Common myeloid progenitor, CD34-positive (primary cell): Measurements from ENCODE around the gene TCIRG1.

Experiments
- CTCF ChIA-PET: fragments of 350-600 bp; sonication (Branson Sonifier 250); formaldehyde crosslinking; loops from one replicate; lab custom pipeline; 2021; ENCODE audit warnings: antibody characterized with exemption; lab: Charles Lee
- POLR2A ChIA-PET: fragments of 350-600 bp; sonication (Branson Sonifier 250); formaldehyde crosslinking; loops from one replicate; lab custom pipeline; 2021; ENCODE audit warnings: antibody characterized with exemption; lab: Charles Lee
- DNase-seq, 3 donors: peaks; one replicate each; pipeline versions ENCODE4 v3.0.0 to v3.0.0-alpha.2; 2013
- H3K27ac ChIP-seq, 2 experiments: 1 replicate in 1 of 2; 2 replicates in 1 of 2; pipeline ENCODE4 v1.7.0; 2013; ENCODE audit warnings: inconsistent platforms in 2 of 2, low read length in 2 of 2, mild to moderate bottlenecking in 2 of 2, low read depth in 1 of 2, moderate library complexity in 1 of 2; ENCODE audit not compliant: severe bottlenecking in 2 of 2, insufficient read depth in 1 of 2, poor library complexity in 1 of 2
- H3K27me3 ChIP-seq, 5 experiments: replicated peaks in 2 of 5; 1 replicate in 3 of 5; 2 replicates in 2 of 5; pipeline versions ENCODE4 v1.6.1 to v1.7.0; 2013; ENCODE audit warnings: low read length in 4 of 5, mild to moderate bottlenecking in 2 of 5, moderate library complexity in 2 of 5, inconsistent platforms in 1 of 5; ENCODE audit not compliant: insufficient read depth in 5 of 5, control insufficient read depth in 4 of 5
- H3K36me3 ChIP-seq, 4 experiments: 1 replicate in 2 of 4; 2 replicates in 2 of 4; pipeline versions ENCODE4 v1.6.1 to v1.7.0; 2013; ENCODE audit warnings: low read length in 3 of 4, control low read depth in 1 of 4, mild to moderate bottlenecking in 1 of 4; ENCODE audit not compliant: control insufficient read depth in 4 of 4, insufficient read depth in 4 of 4
- H3K4me1 ChIP-seq, 4 experiments: 1 replicate in 3 of 4; 2 replicates in 1 of 4; pipeline versions ENCODE4 v1.6.1 to v1.7.1; 2013; ENCODE audit warnings: low read length in 3 of 4, mild to moderate bottlenecking in 3 of 4, control low read depth in 1 of 4, inconsistent platforms in 1 of 4, moderate library complexity in 1 of 4; ENCODE audit not compliant: control insufficient read depth in 4 of 4, insufficient read depth in 4 of 4; ENCODE audit errors: control extremely low read depth in 1 of 4
- H3K4me3 ChIP-seq, 7 experiments: 1 replicate in 4 of 7; 2 replicates in 3 of 7; pipeline versions ENCODE4 v1.5.1 to v1.7.0; 2013; ENCODE audit warnings: mild to moderate bottlenecking in 7 of 7, low read length in 6 of 7, moderate library complexity in 6 of 7, inconsistent platforms in 2 of 7, low read depth in 2 of 7, control low read depth in 1 of 7; ENCODE audit not compliant: insufficient read depth in 4 of 7, control insufficient read depth in 1 of 7; ENCODE audit errors: extremely low read depth in 1 of 7
- H3K9me3 ChIP-seq, 5 experiments: 1 replicate in 4 of 5; 2 replicates in 1 of 5; pipeline versions ENCODE4 v1.6.1 to v1.7.1; 2013; ENCODE audit warnings: low read length in 4 of 5, mild to moderate bottlenecking in 2 of 5, inconsistent platforms in 1 of 5, low read depth in 1 of 5, moderate library complexity in 1 of 5; ENCODE audit not compliant: control insufficient read depth in 4 of 5, insufficient read depth in 2 of 5; ENCODE audit errors: control extremely low read depth in 1 of 5
- WGBS: methylation state at CpG from one replicate; pipeline ENCODE4 v1.1.5; 2013; ENCODE audit not compliant: insufficient coverage; 5-methylcytosine and 5-hydroxymethylcytosine counted together

TCIRG1 gene

DNA sequence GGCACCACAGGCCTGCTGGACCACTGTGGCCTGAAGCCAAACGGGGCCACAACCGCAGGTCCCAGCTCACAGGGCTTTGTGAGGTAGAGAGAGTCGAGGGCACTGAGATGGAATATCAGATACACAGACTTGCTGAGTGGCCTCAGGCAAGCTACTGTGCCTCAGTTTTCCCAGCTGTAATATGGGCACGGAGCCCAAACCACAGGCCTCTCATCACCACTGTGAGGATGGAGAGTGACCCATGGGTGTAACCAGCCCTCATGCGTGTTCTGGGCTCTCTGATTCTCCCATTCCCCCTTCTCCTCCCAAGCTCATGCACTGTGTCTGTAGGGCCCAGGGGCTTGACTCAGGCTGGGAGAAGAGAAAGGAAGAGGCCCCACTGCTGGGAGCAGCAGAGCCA lies 39.1 kb upstream of the TCIRG1 start:
- WGBS, result 96% methylated on average over 4 of the region's 5 CpGs
- Histone ChIP-seq H3K27me3 (no peaks in the 10 kb centered on the region), H3K4me3 (no peak overlapping the region), H3K27ac (no peak overlapping the region), H3K9me3 (no peaks in the 10 kb centered on the region), H3K4me1 (peaks cover 0 to 59% (median 30%) of the 10 kb centered on the region in 4 experiments), H3K36me3 (peaks cover 0 to 3% (median 0%) of the 10 kb centered on the region in 4 experiments)
- ChIA-PET POLR2A (no interaction called here), CTCF (interaction anchor here (1.5 kb wide), 1 partner anchor 11 kb away, joined by 3 read pairs; no protein-coding TSS in a partner anchor)
- DNase-seq, result no peak

DNA sequence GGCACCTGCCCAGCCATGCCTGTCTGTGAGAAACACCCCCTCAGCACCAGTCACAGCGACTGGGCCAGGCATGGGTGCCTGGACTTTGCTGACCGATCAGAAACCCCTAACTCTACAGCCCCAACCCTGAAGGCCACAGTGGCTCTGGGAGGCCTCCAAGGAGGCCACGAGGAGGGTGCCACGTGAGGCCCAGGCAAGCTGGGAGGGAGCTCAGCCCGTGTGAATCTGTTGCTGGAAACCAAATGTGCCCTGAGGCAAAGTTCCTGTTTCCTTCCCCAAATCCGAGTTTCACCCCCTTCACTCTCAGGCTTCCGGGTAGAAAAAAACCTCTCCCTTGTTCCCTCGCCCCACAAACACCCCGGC lies 36.3 kb upstream of the TCIRG1 start:
- 31% methylated on average over 6 of the region's 9 CpGs for WGBS
- CTCF ChIA-PET, result interaction anchor here (1.4 kb wide), 1 partner anchor 8 kb away, joined by 4 read pairs; no protein-coding TSS in a partner anchor
- Histone ChIP-seq H3K4me1 (peaks cover 0 to 68% (median 43%) of the 10 kb centered on the region in 4 experiments), H3K4me3 (peak overlapping the region in 2 of 7 experiments; percentile 69 to 76), H3K27ac (no peak overlapping the region), H3K36me3 (no peaks in the 10 kb centered on the region), H3K9me3 (no peaks in the 10 kb centered on the region), H3K27me3 (no peaks in the 10 kb centered on the region)
- peak in 2 of 3 donors; percentile 20 to 37 for DNase-seq
- POLR2A ChIA-PET, result no interaction called here

DNA sequence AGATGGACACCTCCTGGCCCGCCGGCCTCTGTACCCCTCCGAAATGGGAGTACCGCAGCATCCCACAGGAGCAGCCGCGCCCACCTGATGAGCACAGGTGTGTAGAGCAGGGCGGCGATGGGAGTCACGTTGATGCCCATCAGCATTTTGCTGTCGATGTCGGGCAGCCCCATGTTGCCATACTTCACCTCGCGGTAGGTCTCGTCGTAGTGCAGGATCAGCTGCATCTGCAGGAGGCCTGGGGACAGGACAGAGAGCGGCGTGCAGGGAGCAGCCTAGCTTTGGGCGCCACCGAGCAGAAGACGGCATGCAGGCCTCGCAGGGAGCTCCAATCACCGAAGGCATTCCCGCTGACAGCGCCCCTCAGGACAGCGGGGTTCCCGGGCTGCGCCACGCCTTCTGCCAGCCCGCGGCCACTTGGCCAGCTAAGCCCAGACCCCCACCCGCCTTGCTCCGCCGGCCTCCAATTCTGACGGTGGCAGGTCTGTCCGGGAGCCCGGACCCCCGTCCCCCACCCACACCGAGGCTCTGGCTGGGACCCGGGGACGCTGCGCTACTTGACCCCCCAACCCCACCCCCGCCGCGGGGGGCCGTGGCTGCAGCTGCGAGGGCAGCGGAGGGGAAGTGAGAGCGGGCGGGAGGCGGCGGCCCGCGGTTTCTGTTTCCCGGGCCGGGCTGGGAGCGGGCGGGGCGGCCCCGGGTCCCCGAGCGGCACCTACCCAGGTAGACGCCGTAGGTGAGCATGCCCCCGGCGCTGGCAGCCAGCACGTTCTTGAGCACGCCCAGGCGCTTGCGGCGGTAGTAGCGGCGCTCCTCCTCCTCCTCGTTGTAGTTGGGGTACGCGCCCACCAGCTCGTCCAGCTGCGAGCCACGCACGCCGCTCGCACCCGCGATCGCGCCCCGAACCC lies 35.6 kb upstream of the TCIRG1 start:
- CTCF ChIA-PET, result interaction anchor here (1.4 kb wide), 1 partner anchor 9 kb away, joined by 4 read pairs; no protein-coding TSS in a partner anchor
- H3K27ac ChIP-seq, result no peak overlapping the region

DNA sequence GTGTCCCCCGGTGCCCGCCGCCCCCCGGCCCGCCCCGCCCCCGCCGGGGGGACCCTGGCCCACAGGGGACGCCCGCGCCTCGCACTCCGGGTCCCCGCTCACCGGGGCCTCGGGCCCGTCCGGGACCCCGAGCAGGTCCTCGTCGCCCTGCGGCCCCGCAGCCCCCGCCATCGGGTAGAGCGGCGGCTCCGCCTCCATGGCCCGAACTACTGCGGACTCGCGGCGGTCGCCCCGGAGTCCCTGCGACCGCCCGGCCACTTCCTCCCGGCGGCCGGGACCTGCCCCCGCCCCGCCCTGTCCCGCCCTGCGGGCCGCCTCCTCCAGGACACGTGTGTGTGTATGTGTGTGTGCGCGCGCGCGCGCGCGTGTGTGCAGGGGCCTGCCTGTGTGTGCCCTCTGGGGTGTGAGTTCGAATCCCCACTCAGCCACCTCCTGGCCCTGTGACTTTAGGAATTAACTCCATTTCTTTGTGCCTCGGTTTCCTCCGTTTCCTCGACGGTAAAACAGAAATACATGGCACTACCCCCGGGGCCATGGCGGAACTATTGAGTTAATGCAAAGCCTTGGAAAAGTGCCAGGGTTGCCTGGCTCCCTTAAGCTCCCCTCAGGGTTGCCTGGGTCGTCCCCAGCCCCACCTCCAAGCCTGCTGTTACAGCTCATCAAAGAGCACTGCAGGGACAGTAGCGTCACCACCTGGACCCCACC lies 34.8 kb upstream of the TCIRG1 start, which contains the start of gene UNC93B1:
Gene UNC93B1, minus strand, starts transcription at position 252 of the 705 bp plus-strand sequence. Its CDS starts 54 bp downstream, at position 198.
- Histone ChIP-seq H3K4me3 (peak within 1 kb of the TSS; percentile 42 to 76 (median 59)), H3K27ac (no peak within 1 kb of the TSS), H3K4me1 (peaks cover 0 to 68% (median 47%) of the 10 kb centered on the region in 4 experiments), H3K36me3 (no peaks in the 10 kb centered on the region), H3K9me3 (no peaks in the 10 kb centered on the region), H3K27me3 (no peaks in the 10 kb centered on the region)
- WGBS, result 4% methylated on average over 35 of the region's 64 CpGs
- ChIA-PET POLR2A (interaction anchor here (1.1 kb wide), 1 partner anchor 20 kb away, joined by 3 read pairs; no protein-coding TSS in a partner anchor), CTCF (no interaction called here)
- peak; percentile 56 to 73 (median 67) for DNase-seq

More for the DNA sequence above, 35.6 kb upstream of the TCIRG1 start:
- 14% methylated on average over 61 of the region's 86 CpGs for WGBS
- Histone ChIP-seq H3K4me1 (peaks cover 0 to 68% (median 42%) of the 10 kb centered on the region in 4 experiments), H3K36me3 (no peaks in the 10 kb centered on the region), H3K27me3 (no peaks in the 10 kb centered on the region), H3K4me3 (peak overlapping the region; percentile 29 to 76 (median 48)), H3K9me3 (no peaks in the 10 kb centered on the region)
- POLR2A ChIA-PET, result no interaction called here
- peak in 2 of 3 donors; percentile 50 to 58 for DNase-seq

DNA sequence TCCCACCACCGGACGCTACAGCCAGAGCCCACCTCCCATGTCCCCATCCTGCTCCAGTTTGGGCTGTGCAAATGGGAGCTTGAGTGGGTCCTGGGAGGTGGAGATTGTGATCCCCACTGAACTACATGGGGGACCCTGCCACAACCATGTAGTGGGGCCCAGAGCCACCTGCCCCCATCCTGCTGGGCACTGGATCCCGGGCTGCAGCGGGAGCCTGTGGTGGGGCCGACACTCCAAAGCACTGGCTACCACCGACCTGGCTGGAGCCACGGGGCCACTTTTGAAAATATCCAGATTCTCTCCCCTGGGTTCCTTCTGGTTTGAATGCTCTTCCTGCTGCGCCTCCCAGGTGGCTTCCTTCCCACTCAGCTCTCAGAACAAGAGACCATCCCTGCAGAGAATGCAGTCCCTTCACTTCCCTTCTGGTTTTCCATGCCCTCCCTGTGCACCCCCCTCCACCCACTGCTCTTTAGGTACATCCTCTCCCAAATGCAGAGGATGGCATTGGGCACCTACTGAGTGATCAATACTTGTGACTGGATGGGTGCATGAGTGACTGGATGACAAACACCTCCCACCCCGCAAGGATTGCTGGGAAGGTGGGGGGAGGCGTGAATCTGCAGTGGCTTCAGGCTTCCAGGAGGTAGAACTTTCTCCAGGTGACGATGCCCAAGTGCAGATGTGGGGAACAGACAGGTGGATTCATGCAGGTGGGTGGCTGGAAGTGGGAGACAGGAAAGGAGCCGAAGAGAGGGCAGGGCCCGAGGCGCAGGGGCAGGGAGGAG lies 34.1 kb upstream of the TCIRG1 start:
- H3K27me3 ChIP-seq, result no peaks in the 10 kb centered on the region
- 78% methylated on average over 11 of the region's 14 CpGs for WGBS
- no peaks in the 10 kb centered on the region for H3K9me3 ChIP-seq
- no peaks in the 10 kb centered on the region for H3K36me3 ChIP-seq
- H3K27ac ChIP-seq, result no peak overlapping the region
- peaks cover 0 to 69% (median 54%) of the 10 kb centered on the region in 4 experiments for H3K4me1 ChIP-seq
- ChIA-PET POLR2A (interaction anchor here (1.1 kb wide), 1 partner anchor 19 kb away, joined by 3 read pairs; no protein-coding TSS in a partner anchor), CTCF (no interaction called here)
- no peak for DNase-seq
- peak overlapping the region in 3 of 7 experiments; percentile 8 to 76 (median 69) for H3K4me3 ChIP-seq

DNA sequence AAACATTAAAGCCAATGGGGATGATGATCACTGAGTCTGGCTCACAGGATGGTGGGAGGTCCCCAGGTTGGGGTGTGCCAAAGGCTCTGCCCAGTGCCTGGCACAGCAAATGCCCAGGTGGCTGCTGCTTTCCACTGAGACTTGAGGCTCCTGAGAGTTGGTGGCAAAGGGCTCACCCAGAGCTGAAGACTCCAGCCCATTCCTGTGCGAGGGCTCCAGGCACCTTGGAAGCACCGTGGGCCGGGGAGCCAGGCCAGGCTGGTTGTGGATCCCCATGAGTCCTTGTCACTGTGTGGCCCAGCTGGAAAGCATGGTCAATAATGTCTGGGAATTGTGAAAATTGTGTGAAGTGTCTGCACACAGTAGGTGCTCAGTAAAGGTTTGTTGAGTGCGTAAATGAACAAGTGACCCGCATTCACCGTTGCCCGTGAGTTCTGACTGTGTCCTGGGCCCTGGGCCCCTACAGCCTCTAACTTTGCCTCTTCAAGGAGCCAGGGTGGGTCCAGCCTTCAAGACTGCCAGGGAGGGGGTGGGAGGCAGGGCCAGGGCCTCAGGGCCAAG lies 32.1 kb upstream of the TCIRG1 start:
- Histone ChIP-seq H3K9me3 (no peaks in the 10 kb centered on the region), H3K4me1 (peaks cover 0 to 81% (median 73%) of the 10 kb centered on the region in 4 experiments), H3K27me3 (no peaks in the 10 kb centered on the region), H3K27ac (no peak overlapping the region), H3K4me3 (peak overlapping the region in 1 of 7 experiments; percentile 23), H3K36me3 (no peaks in the 10 kb centered on the region)
- CTCF ChIA-PET, result interaction anchor here (0.7 to 1.3 kb wide), 3 partner anchors 13 to 22 kb away, joined by 3 to 4 read pairs (median 3); no protein-coding TSS in a partner anchor
- no peak for DNase-seq
- POLR2A ChIA-PET, result interaction anchor here (1.1 kb wide), 1 partner anchor 31 kb away, joined by 3 read pairs; no protein-coding TSS in a partner anchor
- WGBS, result 99% methylated on average over 7 of the region's 7 CpGs
